C4-2B (cell line): ENCODE data around the gene SHC3.

Experiments
- H3K27ac ChIP-seq: fragments of 450-650 bp; 2 replicates; pipeline ENCODE4 v1.5.1; 2017
- CTCF ChIP-seq: fragments of 450-650 bp; conservative IDR thresholded peaks from 2 replicates; pipeline ENCODE4 v1.5.1; 2017; ENCODE audit warnings: mild to moderate bottlenecking
- ZFX ChIP-seq: fragments of 450-650 bp; IDR thresholded peaks from 2 replicates; pipeline ENCODE4 v1.6.1; 2017

Gene SHC3

GRCh38 chr9:89001917-89002540 is 176.6 kb downstream of the SHC3 start:
- TF ChIP-seq ZFX = no peak
- peak overlapping the region; percentile 67 for H3K27ac ChIP-seq

- TF ChIP-seq ZFX = no peak
- TF ChIP-seq CTCF = peak; percentile 92
- peak overlapping the region; percentile 67 for H3K27ac ChIP-seq
These were observed 177.4 kb downstream of the SHC3 start for GRCh38 chr9:89000973-89001916.

- TF ChIP-seq ZFX (no peak), CTCF (no peak)
- peak overlapping the region; percentile 67 for H3K27ac ChIP-seq
These were observed 178.2 kb downstream of the SHC3 start for GRCh38 chr9:89000371-89000781.

GRCh38 chr9:88998911-88999310 is 179.7 kb downstream of the SHC3 start:
- H3K27ac ChIP-seq = peak overlapping the region; percentile 15
- no peak for TF ChIP-seq CTCF
- no peak for TF ChIP-seq ZFX

- H3K27ac ChIP-seq = peak overlapping the region; percentile 15
- no peak for TF ChIP-seq CTCF
- TF ChIP-seq ZFX = no peak
These were observed 180.1 kb downstream of the SHC3 start for GRCh38 chr9:88998503-88998902.

GRCh38 chr9:88997646-88998045 is 181.0 kb downstream of the SHC3 start:
- TF ChIP-seq ZFX (no peak), CTCF (no peak)
- peak overlapping the region; percentile 15; the same call in 1 of the 2 replicates for H3K27ac ChIP-seq

GRCh38 chr9:88996921-88997235 is 181.7 kb downstream of the SHC3 start:
- H3K27ac ChIP-seq = 0 out of 2 replicates have a peak overlapping the region, but pooled peaks have one; percentile 6
- no peak for TF ChIP-seq ZFX
- TF ChIP-seq CTCF = no peak
